Stimulated activated naive CD8-positive, alpha-beta T cell treated with anti-CD3 and anti-CD28 coated beads, Interleukin-15, amount 100 ng/mL, for 72 hours (primary cell): ENCODE results near the gene CRIM1.

Experiments
- ATAC-seq: fragments of 150-1000 bp; cut with Tn5 transposase; 2 replicates; pipeline ENCODE4 v1.10.0; 2021; ENCODE audit warnings: mild to moderate bottlenecking, moderate library complexity
- DNase-seq, 2 donors: peaks; one replicate each; pipeline ENCODE4 v3.0.0; 2021 to 2022
- H3K27ac Mint-ChIP-seq, 2 donors: one replicate each; pipeline ENCODE4 v1.8.0; 2022; ENCODE audit warnings: mild to moderate bottlenecking in 2 of 2, mixed read lengths in 2 of 2, moderate library complexity in 2 of 2
- H3K27me3 Mint-ChIP-seq: one replicate; pipeline ENCODE4 v1.8.0; 2022; ENCODE audit warnings: mixed read lengths
- H3K4me1 Mint-ChIP-seq: one replicate; pipeline ENCODE4 v1.8.0; 2022; ENCODE audit warnings: mild to moderate bottlenecking, mixed read lengths
- H3K4me3 Mint-ChIP-seq, 2 donors: one replicate each; pipeline ENCODE4 v1.8.0; 2022; ENCODE audit warnings: mild to moderate bottlenecking in 2 of 2, mixed read lengths in 2 of 2, moderate library complexity in 1 of 2
- H3K9me3 Mint-ChIP-seq, 2 donors: one replicate each; pipeline ENCODE4 v1.8.0; 2022; ENCODE audit warnings: mixed read lengths in 2 of 2

Gene CRIM1

DNA sequence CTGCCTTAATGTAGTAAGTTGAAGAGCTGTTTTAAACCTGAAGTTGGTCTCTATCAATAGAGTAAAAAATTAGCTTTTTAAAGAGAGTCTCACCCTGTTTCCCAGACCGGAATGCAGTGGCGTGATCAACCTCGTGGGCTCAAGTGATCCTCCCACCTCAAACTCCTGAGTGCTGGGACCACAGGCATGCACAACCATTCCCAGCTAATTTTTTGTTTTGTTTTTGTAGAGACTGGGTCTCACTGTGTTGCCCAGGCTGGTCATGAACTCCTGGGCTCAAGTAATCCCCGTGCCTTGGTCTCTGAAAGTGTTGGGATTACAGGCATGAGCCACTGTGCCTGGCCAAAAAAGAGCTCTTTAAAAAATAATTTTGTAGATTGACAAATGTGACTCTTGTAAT, 40.3 kb downstream of the CRIM1 start:
- H3K4me3 Mint-ChIP-seq: no peak overlapping the region
- H3K4me1 Mint-ChIP-seq: no peaks in the 10 kb centered on the region
- H3K27me3 Mint-ChIP-seq: no peaks in the 10 kb centered on the region
- DNase-seq (no peak), ATAC-seq (no peak)
- H3K27ac Mint-ChIP-seq: no peak overlapping the region
- H3K9me3 Mint-ChIP-seq: no peaks in the 10 kb centered on the region

DNA sequence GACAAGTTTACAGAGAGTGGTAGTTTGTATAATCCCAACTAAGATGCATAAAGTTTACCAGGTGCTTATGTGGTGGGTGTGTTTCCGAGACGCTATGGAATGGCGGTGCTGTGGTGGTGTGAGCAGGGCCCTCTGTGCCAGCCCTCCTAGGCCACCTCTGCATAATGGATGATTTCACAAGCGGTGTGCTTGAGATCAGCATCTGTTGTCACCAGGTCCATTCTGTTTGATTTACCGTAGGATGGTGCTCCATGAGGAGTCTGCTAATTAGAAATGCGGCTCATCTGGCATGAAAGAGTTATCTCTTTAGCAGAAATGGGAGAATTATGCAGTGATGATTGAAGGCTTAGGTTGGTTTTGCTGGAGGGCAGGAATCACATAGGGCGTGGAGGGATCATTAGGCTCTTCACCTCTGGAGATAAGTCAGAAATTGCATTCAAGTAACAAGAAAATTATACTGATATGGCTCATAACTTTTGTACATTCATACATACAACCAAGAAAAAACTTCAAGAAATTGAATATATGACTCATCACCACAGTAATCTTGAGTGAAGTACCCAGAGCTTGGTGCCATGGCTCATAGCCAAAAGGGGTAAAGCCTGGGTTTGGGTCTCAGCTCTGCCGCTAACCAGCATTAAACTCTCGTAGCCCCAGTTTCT, 41.4 kb downstream of the CRIM1 start:
- no peak for ATAC-seq
- H3K27ac Mint-ChIP-seq: no peak overlapping the region
- H3K9me3 Mint-ChIP-seq: no peaks in the 10 kb centered on the region

DNA sequence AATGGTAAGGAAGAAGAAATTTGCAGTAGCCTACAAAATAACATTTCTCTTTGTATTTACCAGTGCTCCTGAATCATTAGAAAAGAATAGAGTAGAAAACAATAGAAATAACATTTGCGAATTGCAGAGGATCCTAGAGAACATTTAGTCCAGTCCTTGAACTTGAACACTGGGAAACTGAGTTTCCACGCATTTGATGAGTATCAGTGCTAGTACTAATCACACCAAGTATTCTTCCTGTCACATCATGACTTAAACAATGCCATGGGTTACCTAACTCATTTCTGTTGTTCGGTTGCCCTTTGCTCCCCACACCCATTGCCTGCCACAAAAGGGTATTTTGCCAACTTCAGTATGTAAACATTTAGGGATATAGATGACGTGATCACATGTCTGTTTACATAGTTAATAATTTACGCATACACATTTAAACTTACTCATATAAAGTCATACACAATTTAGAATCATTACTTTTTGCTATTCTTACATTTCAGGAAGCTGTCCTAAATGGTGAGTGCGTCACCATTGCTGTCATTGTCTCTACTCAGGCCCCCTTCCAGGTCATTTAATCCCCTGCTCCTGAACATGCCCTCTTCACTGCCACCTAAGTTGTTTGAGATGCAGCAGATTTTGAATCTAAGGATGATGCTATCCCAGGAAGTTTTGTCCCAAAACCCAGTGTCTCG, 42.3 kb downstream of the CRIM1 start:
- H3K9me3 Mint-ChIP-seq: no peaks in the 10 kb centered on the region
- H3K27me3 Mint-ChIP-seq: no peaks in the 10 kb centered on the region
- H3K4me1 Mint-ChIP-seq: no peaks in the 10 kb centered on the region
- ATAC-seq (no peak), DNase-seq (no peak)
- no peak overlapping the region for H3K27ac Mint-ChIP-seq
- H3K4me3 Mint-ChIP-seq: no peak overlapping the region

More for the DNA sequence above, 41.4 kb downstream of the CRIM1 start:
- H3K4me3 Mint-ChIP-seq: no peak overlapping the region
- no peak for DNase-seq
- no peaks in the 10 kb centered on the region for H3K4me1 Mint-ChIP-seq
- no peaks in the 10 kb centered on the region for H3K27me3 Mint-ChIP-seq

DNA sequence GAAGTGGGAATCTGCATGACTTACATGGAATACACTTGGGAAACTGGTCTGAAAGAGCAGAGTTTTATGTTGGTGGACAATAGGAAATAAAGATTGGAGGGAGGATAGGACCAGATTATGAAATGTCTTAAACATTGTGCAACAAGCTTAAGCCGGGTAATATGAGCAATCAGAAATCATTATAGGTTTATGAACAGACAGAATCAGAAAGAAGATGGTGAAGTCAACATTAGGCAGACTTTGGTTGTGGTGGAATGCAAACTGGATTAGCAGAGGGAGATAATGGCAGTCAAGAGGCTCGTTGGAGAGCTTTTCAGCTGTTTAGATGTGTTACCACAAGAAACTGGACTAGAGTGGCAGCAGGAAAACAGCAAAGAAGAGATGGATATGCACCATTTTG, 43.5 kb downstream of the CRIM1 start:
- no peak for DNase-seq
- no peak overlapping the region for H3K27ac Mint-ChIP-seq

DNA sequence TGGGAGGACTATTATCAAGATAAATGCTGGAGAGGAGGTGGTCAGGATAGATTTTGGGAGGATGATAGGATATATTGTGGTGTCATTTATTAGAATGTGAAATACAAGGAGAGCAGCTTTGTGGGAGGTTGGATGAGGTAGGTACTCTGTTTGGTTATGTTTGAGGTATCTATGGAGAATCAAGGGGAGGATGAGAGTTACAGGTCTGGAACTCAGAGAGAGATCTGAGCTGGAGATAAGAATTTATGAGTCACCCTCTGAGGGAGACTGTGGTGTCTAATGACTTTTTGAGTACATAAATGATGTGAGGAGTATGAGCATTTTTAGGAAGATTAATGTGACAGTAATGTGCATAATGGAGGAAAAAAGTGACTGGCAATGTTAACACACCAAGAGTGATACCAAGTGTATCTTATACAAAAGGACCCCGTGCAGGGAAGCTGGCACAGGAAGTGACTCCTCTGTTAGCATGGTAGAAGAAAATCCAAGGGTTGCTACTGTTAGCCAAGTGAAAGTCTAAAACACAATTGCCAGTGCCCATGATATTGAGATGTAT, 48.2 kb downstream of the CRIM1 start:
- no peak overlapping the region for H3K27ac Mint-ChIP-seq
- ATAC-seq: peak; percentile 91
- H3K9me3 Mint-ChIP-seq: no peaks in the 10 kb centered on the region
- no peaks in the 10 kb centered on the region for H3K27me3 Mint-ChIP-seq
- H3K4me1 Mint-ChIP-seq: no peaks in the 10 kb centered on the region
- DNase-seq: no peak
- no peak overlapping the region for H3K4me3 Mint-ChIP-seq

More for the DNA sequence above, 43.5 kb downstream of the CRIM1 start:
- Mint-ChIP-seq H3K4me1 (no peaks in the 10 kb centered on the region), H3K27me3 (no peaks in the 10 kb centered on the region), H3K9me3 (no peaks in the 10 kb centered on the region), H3K4me3 (no peak overlapping the region)
- no peak for ATAC-seq

DNA sequence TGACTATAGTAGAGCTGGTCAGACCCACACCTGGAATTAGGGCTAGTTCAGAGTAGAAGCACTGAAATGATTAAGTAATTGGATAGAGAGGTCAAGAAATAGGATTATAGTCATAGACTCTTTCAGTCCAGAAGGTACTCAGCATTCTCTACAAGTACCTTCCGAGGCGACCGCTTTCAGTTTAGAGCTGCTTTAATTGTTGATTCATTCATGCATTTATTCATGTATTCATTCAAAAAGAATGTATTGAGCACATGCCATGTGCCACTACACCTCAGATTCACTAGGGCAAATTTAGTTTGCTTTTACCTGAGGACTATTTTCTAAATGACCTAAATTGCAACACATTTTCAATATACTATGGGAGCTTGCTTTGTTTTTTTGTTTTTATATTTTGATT, 48.7 kb downstream of the CRIM1 start:
- Mint-ChIP-seq H3K4me1 (no peaks in the 10 kb centered on the region), H3K9me3 (no peaks in the 10 kb centered on the region), H3K27ac (no peak overlapping the region), H3K4me3 (no peak overlapping the region), H3K27me3 (peaks cover 3% of the 10 kb centered on the region)
- ATAC-seq (no peak), DNase-seq (no peak)

DNA sequence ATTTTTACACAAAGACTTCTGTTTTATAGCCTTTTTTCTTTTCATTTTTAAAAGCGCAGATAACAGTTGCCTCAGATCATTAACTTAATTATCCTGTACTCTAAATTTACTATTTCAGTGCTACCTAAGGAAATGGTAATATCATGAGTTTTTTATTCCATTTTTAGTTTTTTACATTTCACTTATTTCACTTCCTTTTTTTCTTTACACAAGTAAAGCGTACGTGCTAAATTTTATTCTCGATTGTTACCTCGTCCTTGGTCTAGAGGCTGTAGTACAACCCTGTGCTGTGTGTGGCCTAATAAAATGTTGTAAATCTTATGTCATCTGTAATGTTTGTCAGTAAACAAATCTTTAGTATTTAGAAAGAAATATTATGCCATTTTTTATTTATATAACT, 49.2 kb downstream of the CRIM1 start:
- no peak for DNase-seq
- Mint-ChIP-seq H3K4me3 (no peak overlapping the region), H3K4me1 (no peaks in the 10 kb centered on the region), H3K27me3 (peaks cover 8% of the 10 kb centered on the region), H3K27ac (no peak overlapping the region), H3K9me3 (no peaks in the 10 kb centered on the region)
- no peak for ATAC-seq

DNA sequence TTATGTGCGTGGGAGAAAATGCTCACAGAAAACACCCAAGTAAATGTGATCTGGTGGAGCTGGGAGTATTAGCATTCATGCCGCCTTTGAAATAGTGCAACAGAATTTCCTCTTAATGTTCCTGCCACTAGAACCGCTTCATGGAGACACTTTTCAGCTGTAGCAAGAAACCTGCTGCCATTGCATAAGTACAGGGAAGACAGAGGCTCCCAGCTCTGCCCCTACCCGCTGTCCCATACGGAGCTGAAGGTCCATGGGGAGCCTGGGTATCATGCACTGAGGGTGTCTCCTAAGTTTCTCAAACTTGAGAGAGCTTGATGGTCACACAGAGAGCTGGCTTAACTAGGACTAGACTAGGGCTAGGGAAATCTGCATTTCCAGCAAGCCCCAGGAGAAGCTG, 49.6 kb downstream of the CRIM1 start:
- Mint-ChIP-seq H3K27ac (no peak overlapping the region), H3K4me3 (no peak overlapping the region)

DNA sequence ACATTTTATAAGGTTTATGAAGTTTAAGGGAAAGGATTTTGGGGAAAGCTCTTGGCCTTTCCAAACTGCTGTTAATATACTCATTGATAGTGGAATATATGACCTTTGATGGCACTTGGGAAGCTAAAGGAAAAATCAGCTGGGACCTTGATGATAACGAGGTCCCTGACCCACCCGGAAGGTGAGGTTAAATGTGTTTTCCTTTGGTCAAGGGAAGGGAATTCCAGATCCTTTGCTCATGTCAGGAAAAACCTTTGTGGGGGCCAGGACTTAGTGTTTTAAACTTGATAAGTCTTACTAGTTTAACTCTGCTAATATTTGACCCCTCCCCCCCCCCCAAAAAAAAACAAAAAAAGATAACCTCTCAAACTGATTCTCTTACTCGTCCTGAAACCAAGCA, 50.7 kb downstream of the CRIM1 start:
- no peak overlapping the region for H3K4me3 Mint-ChIP-seq
- no peak overlapping the region for H3K27ac Mint-ChIP-seq
- ATAC-seq (no peak), DNase-seq (no peak)
- no peaks in the 10 kb centered on the region for H3K9me3 Mint-ChIP-seq
- no peaks in the 10 kb centered on the region for H3K4me1 Mint-ChIP-seq
- H3K27me3 Mint-ChIP-seq: peaks cover 13% of the 10 kb centered on the region

More for the DNA sequence above, 49.6 kb downstream of the CRIM1 start:
- Mint-ChIP-seq H3K4me1 (no peaks in the 10 kb centered on the region), H3K9me3 (no peaks in the 10 kb centered on the region), H3K27me3 (peaks cover 12% of the 10 kb centered on the region)
- no peak for ATAC-seq
- DNase-seq: no peak

DNA sequence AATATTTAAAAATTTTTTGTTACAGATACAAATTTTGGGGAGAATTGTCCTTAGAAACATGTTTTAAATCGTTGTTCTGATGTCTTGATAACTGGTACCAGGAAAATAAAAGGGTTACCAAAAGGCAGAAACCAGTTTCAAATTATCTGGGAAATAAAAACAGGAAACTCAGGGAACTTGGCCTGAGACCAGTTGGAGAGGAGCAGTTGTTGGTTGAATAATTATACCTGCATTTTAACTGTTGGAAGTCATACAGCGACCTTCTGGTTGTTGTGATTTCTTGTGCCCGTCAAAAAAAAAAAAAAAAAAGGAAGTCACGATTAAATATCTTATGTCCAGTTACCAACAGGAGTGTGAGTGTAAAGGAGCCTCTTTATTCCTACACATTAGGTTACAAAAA, 51.8 kb downstream of the CRIM1 start:
- Mint-ChIP-seq H3K4me1 (no peaks in the 10 kb centered on the region), H3K27ac (no peak overlapping the region), H3K4me3 (no peak overlapping the region), H3K9me3 (no peaks in the 10 kb centered on the region), H3K27me3 (peaks cover 13% of the 10 kb centered on the region)
- ATAC-seq (no peak), DNase-seq (no peak)

DNA sequence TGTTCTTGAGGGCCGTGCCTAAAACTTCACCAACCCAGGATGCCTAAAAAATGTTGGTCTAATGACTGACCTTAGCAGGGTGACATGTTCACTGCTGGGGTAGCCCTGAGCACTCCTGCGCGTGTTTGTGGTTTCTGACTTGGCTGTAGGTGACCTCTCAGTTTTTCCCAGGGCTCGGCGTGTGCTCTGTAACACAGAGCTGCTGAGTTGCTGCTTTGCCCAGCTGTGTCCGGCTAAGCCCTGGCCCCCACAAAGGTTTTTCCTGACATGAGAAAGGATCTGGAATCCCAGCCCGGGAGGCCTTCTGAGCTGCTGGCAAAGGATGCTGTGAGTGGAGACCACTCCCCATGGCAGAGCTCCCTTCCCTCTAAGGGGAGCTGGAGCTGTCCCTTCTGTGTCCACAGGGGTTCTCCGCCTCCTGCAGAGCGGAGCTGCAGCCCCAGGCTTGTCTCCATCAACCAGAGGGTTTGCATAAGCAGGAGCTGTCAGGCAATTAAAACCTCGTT, 52.7 kb downstream of the CRIM1 start:
- Mint-ChIP-seq H3K9me3 (no peaks in the 10 kb centered on the region), H3K4me3 (no peak overlapping the region), H3K27me3 (peaks cover 13% of the 10 kb centered on the region), H3K4me1 (no peaks in the 10 kb centered on the region), H3K27ac (no peak overlapping the region)
- DNase-seq: no peak
- ATAC-seq: no peak

DNA sequence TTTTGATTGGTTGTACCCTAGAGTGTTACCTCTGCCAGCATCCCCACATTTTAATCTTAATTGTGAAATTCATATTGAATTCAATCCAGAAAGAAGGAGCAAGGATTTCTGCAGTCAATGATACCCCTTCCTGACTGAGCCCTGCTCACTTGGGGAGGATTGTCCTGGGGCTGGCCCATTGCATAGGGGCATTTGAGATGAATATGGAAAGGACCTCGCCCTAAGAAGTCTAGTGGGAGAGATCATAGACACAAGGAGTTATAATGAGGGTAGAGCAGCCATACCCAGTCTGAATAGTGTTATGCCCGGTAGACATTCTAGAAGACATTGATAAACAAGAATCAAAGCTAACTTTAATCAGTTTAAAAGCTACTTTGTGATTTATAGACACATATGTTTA, 53.8 kb downstream of the CRIM1 start:
- Mint-ChIP-seq H3K27me3 (peaks cover 13% of the 10 kb centered on the region), H3K27ac (no peak overlapping the region), H3K9me3 (no peaks in the 10 kb centered on the region), H3K4me3 (no peak overlapping the region), H3K4me1 (no peaks in the 10 kb centered on the region)
- DNase-seq (no peak), ATAC-seq (no peak)

DNA sequence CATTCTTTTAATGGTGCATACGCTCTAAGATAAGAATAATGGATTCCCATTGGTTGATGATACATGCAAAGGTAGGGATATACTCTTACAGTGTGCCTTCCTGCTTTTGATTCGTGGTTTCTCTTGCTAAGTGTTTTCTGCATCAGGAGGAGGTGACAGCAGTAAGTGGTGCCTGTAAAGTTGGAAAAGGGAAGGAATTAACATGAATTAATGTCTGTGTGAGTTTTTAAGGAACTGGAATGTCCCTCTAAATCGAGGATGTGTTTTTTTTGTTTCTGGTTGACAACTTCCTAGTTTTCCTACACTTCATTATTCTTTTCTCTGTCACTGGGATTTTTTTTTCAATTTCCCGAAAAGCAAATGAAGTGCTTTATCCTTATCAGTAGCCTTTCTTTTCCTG, 54.4 kb downstream of the CRIM1 start:
- DNase-seq (no peak), ATAC-seq (no peak)
- no peaks in the 10 kb centered on the region for H3K4me1 Mint-ChIP-seq
- no peak overlapping the region for H3K27ac Mint-ChIP-seq
- H3K9me3 Mint-ChIP-seq: no peaks in the 10 kb centered on the region
- peaks cover 13% of the 10 kb centered on the region for H3K27me3 Mint-ChIP-seq
- H3K4me3 Mint-ChIP-seq: no peak overlapping the region

DNA sequence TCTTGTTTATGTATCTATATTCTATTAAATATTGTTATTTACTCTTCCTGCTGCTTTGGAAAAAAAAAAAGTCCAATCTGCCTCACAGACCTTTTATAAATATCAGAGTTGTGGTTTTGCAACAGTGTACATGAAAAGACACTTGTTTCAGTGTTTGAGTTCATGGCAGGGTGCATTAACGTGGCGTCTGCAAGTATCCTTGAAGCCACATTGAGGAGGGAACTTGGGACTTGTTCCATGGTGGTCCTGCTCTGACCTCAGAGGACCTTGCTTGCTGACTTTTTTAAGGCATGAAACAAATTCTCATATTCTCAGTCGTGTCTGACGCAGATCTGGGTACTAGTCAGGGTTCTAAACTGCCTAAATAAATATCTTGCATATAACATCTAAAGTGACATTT, 55.1 kb downstream of the CRIM1 start:
- DNase-seq: no peak
- no peak overlapping the region for H3K4me3 Mint-ChIP-seq

DNA sequence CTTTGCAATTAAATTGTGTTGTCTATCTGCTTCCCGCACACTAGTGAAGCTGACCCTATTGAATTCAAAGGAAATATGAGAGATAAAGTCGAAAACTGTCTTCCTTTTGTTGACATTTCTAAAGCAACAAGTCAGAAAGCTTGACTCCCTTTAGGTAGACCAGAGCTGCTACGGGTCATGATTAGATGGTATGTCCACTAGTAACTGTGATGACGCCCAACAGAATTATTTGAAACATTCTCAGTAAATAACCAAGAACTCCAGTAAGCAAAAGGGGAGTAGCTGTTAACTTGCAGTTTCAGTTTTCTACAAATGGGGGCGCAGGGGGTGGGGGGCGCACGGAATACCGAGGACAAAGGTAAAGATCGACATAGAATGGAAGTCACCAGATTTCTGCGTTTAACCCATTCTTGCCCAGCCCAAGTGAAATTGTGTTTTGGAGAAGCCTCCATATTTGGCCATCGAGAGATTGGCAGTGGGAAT, 56.4 kb downstream of the CRIM1 start:
- Mint-ChIP-seq H3K27me3 (peaks cover 13% of the 10 kb centered on the region), H3K4me1 (no peaks in the 10 kb centered on the region), H3K27ac (no peak overlapping the region), H3K4me3 (no peak overlapping the region), H3K9me3 (no peaks in the 10 kb centered on the region)
- ATAC-seq (no peak), DNase-seq (no peak)

More for the DNA sequence above, 55.1 kb downstream of the CRIM1 start:
- no peak overlapping the region for H3K27ac Mint-ChIP-seq
- H3K9me3 Mint-ChIP-seq: no peaks in the 10 kb centered on the region
- ATAC-seq: no peak
- H3K4me1 Mint-ChIP-seq: no peaks in the 10 kb centered on the region
- peaks cover 13% of the 10 kb centered on the region for H3K27me3 Mint-ChIP-seq

DNA sequence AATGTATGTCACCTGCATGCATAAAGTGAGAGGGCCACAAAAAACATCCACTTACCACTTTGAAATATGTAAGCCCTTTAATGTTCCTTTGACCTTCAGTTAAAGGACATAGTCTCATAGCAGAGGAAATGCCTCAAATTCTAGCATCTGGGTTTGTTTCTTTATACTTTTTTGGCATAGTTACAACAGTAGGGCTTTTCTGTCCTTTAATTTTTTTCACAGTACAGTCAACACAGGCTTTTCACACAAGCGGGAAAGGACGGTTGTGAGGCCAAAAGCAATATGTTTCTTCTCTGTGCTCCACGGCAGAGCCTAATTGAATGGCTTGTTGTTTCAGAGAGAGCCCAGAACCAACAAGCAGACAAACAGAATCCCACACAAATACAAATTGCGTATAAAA, 57.6 kb downstream of the CRIM1 start:
- DNase-seq (no peak), ATAC-seq (no peak)
- H3K9me3 Mint-ChIP-seq: no peaks in the 10 kb centered on the region
- H3K27ac Mint-ChIP-seq: no peak overlapping the region
- H3K4me3 Mint-ChIP-seq: no peak overlapping the region
- H3K4me1 Mint-ChIP-seq: no peaks in the 10 kb centered on the region
- peaks cover 13% of the 10 kb centered on the region for H3K27me3 Mint-ChIP-seq
